PFSK-1 (cell line): ENCODE measurements around the gene POU3F3. TPM values are rescaled to one million over a fixed set of nuclear protein-coding genes. Genes with fewer than 3 reads are reported as not detected.

ENCODE experiments used
- FOXP2 ChIP-seq: optimal IDR thresholded peaks from 2 replicates; pipeline ENCODE3; 2011; ENCODE audit warnings: borderline replicate concordance, control low read depth, inconsistent platforms; ENCODE audit not compliant: insufficient read depth; ENCODE audit errors: extremely low read length, extremely low read depth
- POLR2AphosphoS5 ChIP-seq: IDR thresholded peaks from 2 replicates; pipeline ENCODE4 v1.6.1; 2012; ENCODE audit warnings: low read depth, mild to moderate bottlenecking, control low read depth, low read length, moderate library complexity
- SIN3A ChIP-seq: IDR thresholded peaks from 2 replicates; pipeline ENCODE4 v1.6.1; 2012; ENCODE audit warnings: mild to moderate bottlenecking, low read length, moderate library complexity, borderline replicate concordance; ENCODE audit not compliant: insufficient read depth
- TAF1 ChIP-seq: IDR thresholded peaks from 2 replicates; pipeline ENCODE4 v1.6.1; 2012; ENCODE audit warnings: low read length, control low read depth, borderline replicate concordance; ENCODE audit not compliant: insufficient read depth
- polyA plus RNA-seq: library from polyadenylated mRNA; unstranded; fragments of >200 nt; gene quantifications from one replicate; pipeline ENCODE4 v1.2.1, GENCODE V29; 2012; ENCODE audit warnings: low read depth, missing spikeins; ENCODE audit not compliant: insufficient read length
- TF ChIP-seq, protein P1 (sequence below), 2 experiments: IDR thresholded peaks; 2 replicates each; pipeline versions ENCODE4 v1.6.1 to v1.8.0; 2011 to 2012; ENCODE audit warnings: low read depth in 2 of 2, low read length in 2 of 2, control low read depth in 1 of 2, inconsistent platforms in 1 of 2, mild to moderate bottlenecking in 1 of 2, moderate library complexity in 1 of 2; ENCODE audit not compliant: insufficient read depth in 1 of 2

POU3F3 gene
- polyA plus RNA-seq, result 38.6 TPM

DNA sequence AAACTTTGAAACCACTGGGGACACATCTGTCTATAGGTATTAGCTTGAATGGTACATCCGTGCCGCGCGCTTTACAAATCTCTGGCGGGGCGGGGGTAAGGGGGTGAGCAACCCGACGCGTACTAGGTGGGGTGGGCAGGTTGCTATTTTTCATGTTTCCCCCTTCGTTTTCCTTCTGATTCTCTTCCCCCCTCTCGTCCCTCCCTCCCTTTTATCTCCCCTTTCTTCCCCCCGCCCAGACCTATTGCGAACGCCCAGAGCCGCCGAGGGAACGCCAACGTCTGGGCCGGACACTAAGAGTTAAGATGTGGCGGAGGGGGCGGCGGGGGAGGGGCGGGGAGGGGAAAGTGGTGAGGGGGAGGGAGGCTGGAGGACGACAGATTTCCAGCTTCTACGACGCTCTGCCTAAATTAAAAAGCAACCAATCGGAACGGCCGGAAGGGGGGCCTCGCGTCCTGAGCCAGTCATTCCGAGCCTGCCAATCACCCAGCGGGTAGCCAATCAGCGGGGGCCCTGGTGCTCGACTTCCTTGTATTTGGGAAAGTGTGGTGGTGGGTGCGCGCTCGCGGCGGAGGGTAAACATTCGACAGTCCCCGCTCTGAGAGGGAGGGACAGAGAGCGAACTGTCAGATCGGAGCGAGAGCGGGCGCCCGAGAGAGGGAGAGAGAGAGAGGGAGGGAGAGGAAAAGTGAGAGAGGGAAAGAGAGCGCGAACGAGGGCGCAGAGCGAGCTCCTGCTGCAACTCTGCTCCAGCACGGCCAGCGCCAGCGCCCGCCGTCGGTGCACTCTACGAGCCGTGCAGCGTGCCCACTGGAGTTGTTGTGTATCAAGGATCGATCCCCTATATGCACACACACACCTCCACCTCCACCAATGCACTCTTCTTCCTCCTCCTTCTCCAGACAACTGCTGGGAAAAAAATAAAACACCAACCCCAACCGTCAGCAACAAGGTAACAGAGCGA is at the start of gene POU3F3:
Gene POU3F3, plus strand, starts transcription at position 582 of the 964 bp plus-strand sequence. CDS start 1,396 bp downstream, outside the sequence.
- TF ChIP-seq TAF1 (peak; percentile 97), SIN3A (peak; percentile 97), POLR2AphosphoS5 (peak; percentile 91), FOXP2 (peak; percentile 96)
- TF ChIP-seq, protein P1, sequence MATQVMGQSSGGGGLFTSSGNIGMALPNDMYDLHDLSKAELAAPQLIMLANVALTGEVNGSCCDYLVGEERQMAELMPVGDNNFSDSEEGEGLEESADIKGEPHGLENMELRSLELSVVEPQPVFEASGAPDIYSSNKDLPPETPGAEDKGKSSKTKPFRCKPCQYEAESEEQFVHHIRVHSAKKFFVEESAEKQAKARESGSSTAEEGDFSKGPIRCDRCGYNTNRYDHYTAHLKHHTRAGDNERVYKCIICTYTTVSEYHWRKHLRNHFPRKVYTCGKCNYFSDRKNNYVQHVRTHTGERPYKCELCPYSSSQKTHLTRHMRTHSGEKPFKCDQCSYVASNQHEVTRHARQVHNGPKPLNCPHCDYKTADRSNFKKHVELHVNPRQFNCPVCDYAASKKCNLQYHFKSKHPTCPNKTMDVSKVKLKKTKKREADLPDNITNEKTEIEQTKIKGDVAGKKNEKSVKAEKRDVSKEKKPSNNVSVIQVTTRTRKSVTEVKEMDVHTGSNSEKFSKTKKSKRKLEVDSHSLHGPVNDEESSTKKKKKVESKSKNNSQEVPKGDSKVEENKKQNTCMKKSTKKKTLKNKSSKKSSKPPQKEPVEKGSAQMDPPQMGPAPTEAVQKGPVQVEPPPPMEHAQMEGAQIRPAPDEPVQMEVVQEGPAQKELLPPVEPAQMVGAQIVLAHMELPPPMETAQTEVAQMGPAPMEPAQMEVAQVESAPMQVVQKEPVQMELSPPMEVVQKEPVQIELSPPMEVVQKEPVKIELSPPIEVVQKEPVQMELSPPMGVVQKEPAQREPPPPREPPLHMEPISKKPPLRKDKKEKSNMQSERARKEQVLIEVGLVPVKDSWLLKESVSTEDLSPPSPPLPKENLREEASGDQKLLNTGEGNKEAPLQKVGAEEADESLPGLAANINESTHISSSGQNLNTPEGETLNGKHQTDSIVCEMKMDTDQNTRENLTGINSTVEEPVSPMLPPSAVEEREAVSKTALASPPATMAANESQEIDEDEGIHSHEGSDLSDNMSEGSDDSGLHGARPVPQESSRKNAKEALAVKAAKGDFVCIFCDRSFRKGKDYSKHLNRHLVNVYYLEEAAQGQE (IDR thresholded peaks at IDR 0.05; ENCODE audit: insufficient read depth in 1 of 2, low read depth in 2 of 2, low read length in 2 of 2), result peak; percentile 22 to 56; a peak in 1 of 4 replicates

GRCh38 chr2:104804148-104804890 is 49.6 kb upstream of the POU3F3 start:
- TF ChIP-seq FOXP2, result no peak
- TF ChIP-seq POLR2AphosphoS5, result no peak
- TF ChIP-seq, protein P1 (IDR thresholded peaks at IDR 0.05; ENCODE audit: insufficient read depth in 1 of 2, low read depth in 2 of 2, low read length in 2 of 2), result no peak
- TF ChIP-seq TAF1, result no peak
- TF ChIP-seq SIN3A, result no peak

GRCh38 chr2:104812286-104812685 is 41.6 kb upstream of the POU3F3 start:
- TF ChIP-seq POLR2AphosphoS5 (no peak), TAF1 (no peak), SIN3A (no peak), FOXP2 (no peak)
- TF ChIP-seq, protein P1 (IDR thresholded peaks at IDR 0.05; ENCODE audit: insufficient read depth in 1 of 2, low read depth in 2 of 2, low read length in 2 of 2), result no peak

- TF ChIP-seq TAF1 (no peak), POLR2AphosphoS5 (no peak), FOXP2 (no peak), SIN3A (no peak)
- TF ChIP-seq, protein P1 (IDR thresholded peaks at IDR 0.05; ENCODE audit: insufficient read depth in 1 of 2, low read depth in 2 of 2, low read length in 2 of 2), result no peak
These were observed 37.8 kb upstream of the POU3F3 start for GRCh38 chr2:104816143-104816542.
